Glutamatergic neuron (in vitro differentiated cells): ENCODE results near the gene CLK1. TPM values are rescaled to one million over a fixed set of nuclear protein-coding genes. Genes with fewer than 3 reads are reported as not detected.
A peak's percentile ranks its signal among the peaks of the same experiment; 100 is the strongest.

Experiments used
- DNase-seq: peaks from one replicate; pipeline ENCODE4 v3.0.0; 2022
- H3K27ac Mint-ChIP-seq: one replicate; pipeline ENCODE4 v1.8.0; 2020; ENCODE audit warnings: mild to moderate bottlenecking, mixed read lengths, inconsistent platforms; ENCODE audit not compliant: unreplicated experiment
- H3K27me3 Mint-ChIP-seq: one replicate; pipeline ENCODE4 v1.8.0; 2020; ENCODE audit warnings: mild to moderate bottlenecking, moderate library complexity, mixed read lengths, inconsistent platforms; ENCODE audit not compliant: unreplicated experiment
- H3K36me3 Mint-ChIP-seq: one replicate; pipeline ENCODE4 v1.8.0; 2020; ENCODE audit warnings: mild to moderate bottlenecking, mixed read lengths, inconsistent platforms; ENCODE audit not compliant: unreplicated experiment
- H3K4me1 Mint-ChIP-seq: one replicate; pipeline ENCODE4 v1.8.0; 2020; ENCODE audit warnings: mild to moderate bottlenecking, low read depth, mixed read lengths, inconsistent platforms; ENCODE audit not compliant: unreplicated experiment
- H3K4me3 Mint-ChIP-seq: one replicate; pipeline ENCODE4 v1.8.0; 2020; ENCODE audit warnings: mild to moderate bottlenecking, mixed read lengths, inconsistent platforms; ENCODE audit not compliant: unreplicated experiment
- H3K9me3 Mint-ChIP-seq: one replicate; pipeline ENCODE4 v1.8.0; 2020; ENCODE audit warnings: mild to moderate bottlenecking, moderate library complexity, mixed read lengths, inconsistent platforms; ENCODE audit not compliant: unreplicated experiment
- CTCF ChIP-seq: fragments of 200-600 bp; sonication (generic); IDR thresholded peaks from one replicate; pipeline ENCODE4 v1.5.0; 2021; ENCODE audit not compliant: partially characterized antibody, unreplicated experiment
- total RNA-seq: library from RNA; stranded (reverse); fragmentation: NEBNext Ultra II Directional; extraction: Animal tissue kit (Norgen Biotek cat#: 25700); gene quantifications from one replicate; pipeline ENCODE4 v1.2.1, GENCODE V29; 2021; ENCODE audit not compliant: unreplicated experiment

The CLK1 gene
- total RNA-seq, 1 donor from 2014 or later = 141 TPM

- Mint-ChIP-seq H3K36me3 (no peaks in the 10 kb centered on the region), H3K4me1 (no peaks in the 10 kb centered on the region)
Measured at GRCh38 chr2:200877443-200877842, 13.0 kb upstream of the CLK1 start.

GRCh38 chr2:200873560-200873959 lies 9.1 kb upstream of the CLK1 start:
- H3K9me3 Mint-ChIP-seq = no peaks in the 10 kb centered on the region
- H3K4me3 Mint-ChIP-seq = no peak overlapping the region
- H3K4me1 Mint-ChIP-seq = no peaks in the 10 kb centered on the region
- peaks cover 2% of the 10 kb centered on the region for H3K27me3 Mint-ChIP-seq
- H3K36me3 Mint-ChIP-seq = no peaks in the 10 kb centered on the region
- no peak for TF ChIP-seq CTCF
- DNase-seq = no peak
- no peak overlapping the region for H3K27ac Mint-ChIP-seq

More at GRCh38 chr2:200877443-200877842, 13.0 kb upstream of the CLK1 start:
- no peak for DNase-seq
- Mint-ChIP-seq H3K4me3 (no peak overlapping the region), H3K27ac (no peak overlapping the region), H3K27me3 (no peaks in the 10 kb centered on the region), H3K9me3 (no peaks in the 10 kb centered on the region)
- no peak for TF ChIP-seq CTCF

- H3K27me3 Mint-ChIP-seq = peaks cover 2% of the 10 kb centered on the region
- no peaks in the 10 kb centered on the region for H3K36me3 Mint-ChIP-seq
- H3K4me1 Mint-ChIP-seq = no peaks in the 10 kb centered on the region
- no peak for TF ChIP-seq CTCF
- DNase-seq = no peak
- no peaks in the 10 kb centered on the region for H3K9me3 Mint-ChIP-seq
- no peak overlapping the region for H3K27ac Mint-ChIP-seq
- H3K4me3 Mint-ChIP-seq = no peak overlapping the region
Measured at GRCh38 chr2:200871151-200871550, 6.7 kb upstream of the CLK1 start.

- Mint-ChIP-seq H3K36me3 (peaks cover under 1% of the 10 kb centered on the region), H3K27ac (no peak overlapping the region), H3K4me1 (peaks cover 2% of the 10 kb centered on the region), H3K4me3 (no peak overlapping the region), H3K9me3 (peaks cover 5% of the 10 kb centered on the region), H3K27me3 (peaks cover 2% of the 10 kb centered on the region)
- DNase-seq = no peak
- TF ChIP-seq CTCF = no peak
Measured at GRCh38 chr2:200869014-200869413, 4.6 kb upstream of the CLK1 start.

GRCh38 chr2:200863782-200864175 lies 679 bp downstream of the CLK1 start:
- peaks cover 22% of the 10 kb centered on the region for H3K4me1 Mint-ChIP-seq
- no peak for TF ChIP-seq CTCF
- DNase-seq = no peak
- peaks cover 4% of the 10 kb centered on the region for H3K36me3 Mint-ChIP-seq
- H3K9me3 Mint-ChIP-seq = peaks cover 12% of the 10 kb centered on the region
- H3K27ac Mint-ChIP-seq = peak overlapping the region; percentile 100
- peak overlapping the region; percentile 96 for H3K4me3 Mint-ChIP-seq
- H3K27me3 Mint-ChIP-seq = peaks cover 6% of the 10 kb centered on the region
